ENCODE measurements around the gene SMIM32.

Gene SMIM32

DNA sequence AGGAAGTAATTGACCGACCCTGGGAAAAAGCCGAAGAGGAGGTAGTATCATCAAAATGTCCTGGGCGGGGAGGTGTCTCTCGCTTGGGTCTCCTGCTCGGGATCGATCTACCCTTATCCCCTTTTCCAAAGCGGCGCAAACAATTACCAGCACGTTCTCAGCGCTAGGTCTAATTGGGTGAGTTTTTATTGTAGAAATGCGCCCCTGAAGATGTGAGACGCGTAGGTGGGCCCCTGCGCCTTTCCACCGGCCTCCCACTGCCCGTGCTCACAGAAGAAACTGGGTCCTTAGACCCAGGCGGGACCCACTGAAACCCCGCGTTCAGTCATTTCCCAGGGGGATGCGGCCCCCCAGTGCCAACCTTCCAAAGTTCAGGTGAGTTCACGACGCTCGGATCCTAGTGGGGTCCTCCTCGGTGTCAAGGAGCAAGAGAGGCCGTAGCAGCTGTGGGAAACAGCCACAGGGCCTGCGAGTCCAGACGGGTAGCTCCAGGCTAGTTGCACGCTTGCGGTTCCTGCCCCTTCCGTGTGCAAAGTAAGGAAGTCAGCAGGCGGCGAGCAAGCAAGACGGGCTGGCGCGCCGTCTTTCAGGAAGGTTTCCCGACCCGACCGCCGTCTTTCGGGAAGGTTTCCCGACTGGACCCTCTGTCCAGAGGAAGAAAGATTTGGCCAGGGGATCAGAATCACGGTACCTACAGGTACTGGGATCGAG lies 1.5 kb downstream of the SMIM32 start:
- no peak for DNase-seq (ENCODE audit: low read depth)
- TF ChIP-seq, protein P1, sequence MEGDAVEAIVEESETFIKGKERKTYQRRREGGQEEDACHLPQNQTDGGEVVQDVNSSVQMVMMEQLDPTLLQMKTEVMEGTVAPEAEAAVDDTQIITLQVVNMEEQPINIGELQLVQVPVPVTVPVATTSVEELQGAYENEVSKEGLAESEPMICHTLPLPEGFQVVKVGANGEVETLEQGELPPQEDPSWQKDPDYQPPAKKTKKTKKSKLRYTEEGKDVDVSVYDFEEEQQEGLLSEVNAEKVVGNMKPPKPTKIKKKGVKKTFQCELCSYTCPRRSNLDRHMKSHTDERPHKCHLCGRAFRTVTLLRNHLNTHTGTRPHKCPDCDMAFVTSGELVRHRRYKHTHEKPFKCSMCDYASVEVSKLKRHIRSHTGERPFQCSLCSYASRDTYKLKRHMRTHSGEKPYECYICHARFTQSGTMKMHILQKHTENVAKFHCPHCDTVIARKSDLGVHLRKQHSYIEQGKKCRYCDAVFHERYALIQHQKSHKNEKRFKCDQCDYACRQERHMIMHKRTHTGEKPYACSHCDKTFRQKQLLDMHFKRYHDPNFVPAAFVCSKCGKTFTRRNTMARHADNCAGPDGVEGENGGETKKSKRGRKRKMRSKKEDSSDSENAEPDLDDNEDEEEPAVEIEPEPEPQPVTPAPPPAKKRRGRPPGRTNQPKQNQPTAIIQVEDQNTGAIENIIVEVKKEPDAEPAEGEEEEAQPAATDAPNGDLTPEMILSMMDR (IDR thresholded peaks at IDR 0.05; ENCODE audit: control insufficient read depth, extremely low read depth, insufficient read depth), result no peak
- no peak overlapping the region for H3K4me3 ChIP-seq (ENCODE audit: low read depth, low read length)

DNA sequence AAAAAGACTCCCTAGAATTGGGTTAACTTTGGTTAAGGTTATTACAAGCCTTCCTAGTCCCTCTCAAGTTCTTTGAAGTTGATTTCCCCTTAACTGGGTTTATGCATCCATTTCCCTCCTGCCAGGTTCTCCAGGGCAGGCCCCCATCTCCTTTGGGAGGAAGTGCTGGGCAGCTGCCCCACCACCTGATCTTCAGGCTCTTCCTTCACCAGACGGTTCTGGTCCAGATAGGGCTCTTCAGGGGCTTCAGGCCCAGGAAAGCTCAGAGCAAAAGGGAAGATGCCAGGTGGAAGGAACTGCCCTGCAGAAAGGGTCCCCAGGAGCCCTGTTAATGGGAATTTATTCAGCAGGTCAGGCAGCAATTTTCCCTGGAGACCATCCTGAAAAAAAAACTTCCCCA lies 2.1 kb downstream of the SMIM32 start:
- no peak overlapping the region for H3K4me3 ChIP-seq (ENCODE audit: low read depth, low read length)
- no peak for DNase-seq (ENCODE audit: low read depth)
- TF ChIP-seq, protein P1 (IDR thresholded peaks at IDR 0.05; ENCODE audit: control insufficient read depth, extremely low read depth, insufficient read depth), result no peak

DNA sequence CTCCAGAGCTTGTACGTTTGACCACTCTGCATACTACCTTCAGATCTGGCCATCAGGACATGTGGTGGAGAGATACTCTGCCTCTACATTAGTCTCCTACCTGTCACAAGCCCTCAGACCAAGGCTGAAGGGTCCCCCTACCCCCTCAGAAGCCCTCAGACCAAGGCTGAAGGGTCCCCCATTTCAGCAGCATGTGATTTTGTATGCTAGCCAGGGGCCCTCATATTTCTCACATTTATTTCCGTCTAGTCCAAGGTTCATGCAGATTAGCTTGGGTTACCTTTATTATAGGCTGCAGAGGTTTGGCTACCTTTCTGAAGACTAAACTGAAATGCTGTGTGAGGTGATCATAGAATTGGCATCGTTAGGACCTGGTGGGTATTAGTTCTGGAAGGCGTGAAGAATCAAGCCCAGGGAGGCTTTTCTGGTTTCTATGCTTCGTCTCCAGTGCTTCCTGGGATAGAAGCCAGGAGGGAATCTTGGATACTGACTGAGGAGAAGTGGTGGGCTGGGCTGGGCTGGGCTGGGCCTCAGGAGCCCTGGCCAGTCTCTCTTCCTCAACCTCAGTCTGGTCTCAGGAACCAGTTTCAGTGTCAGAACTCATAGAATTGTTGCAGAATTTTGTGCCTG lies 2.8 kb downstream of the SMIM32 start:
- no peak for DNase-seq (ENCODE audit: low read depth)
- no peak overlapping the region for H3K4me3 ChIP-seq (ENCODE audit: low read depth, low read length)
- TF ChIP-seq, protein P1 (IDR thresholded peaks at IDR 0.05; ENCODE audit: control insufficient read depth, extremely low read depth, insufficient read depth), result no peak

DNA sequence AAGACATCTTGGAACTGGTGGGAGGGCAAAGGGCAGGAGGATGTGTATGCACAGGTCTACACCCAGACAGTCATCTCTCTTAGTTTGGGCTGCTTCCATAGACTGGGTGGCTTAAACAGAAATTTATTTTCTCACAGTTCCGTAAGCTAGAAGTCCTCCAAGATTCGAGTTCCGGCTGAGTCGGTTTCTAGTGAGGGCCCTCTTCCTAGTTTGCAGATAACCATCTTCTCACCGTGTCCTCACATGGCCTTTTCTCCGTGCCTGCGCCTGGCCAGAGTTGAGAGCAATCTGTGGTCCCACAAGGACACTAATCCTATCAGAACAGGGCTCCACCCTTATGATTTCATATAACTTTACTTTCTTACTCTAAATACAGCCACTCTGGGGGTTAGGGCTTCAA lies 4.1 kb downstream of the SMIM32 start:
- DNase-seq (ENCODE audit: low read depth), result no peak
- TF ChIP-seq, protein P1 (IDR thresholded peaks at IDR 0.05; ENCODE audit: control insufficient read depth, extremely low read depth, insufficient read depth), result no peak
- H3K4me3 ChIP-seq (ENCODE audit: low read depth, low read length), result no peak overlapping the region

DNA sequence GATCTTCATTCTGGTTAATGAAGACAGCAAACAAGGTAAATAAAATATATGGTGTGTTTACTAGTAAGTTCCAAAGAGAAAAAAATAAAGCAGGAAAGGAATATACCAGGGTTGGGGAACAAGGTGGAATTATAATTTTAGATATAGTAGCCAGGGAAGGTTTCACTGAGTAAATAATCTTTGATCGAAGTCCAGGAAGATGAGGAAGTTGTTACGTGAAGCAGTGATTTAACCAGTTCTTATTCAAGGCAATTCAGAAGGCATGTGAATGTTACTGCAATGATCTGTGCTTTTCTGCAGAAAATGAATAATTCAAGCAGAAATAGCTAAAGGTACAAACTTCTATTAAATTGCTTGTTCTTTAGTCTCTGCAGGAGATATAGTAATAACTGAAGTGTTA lies 6.2 kb downstream of the SMIM32 start:
- no peak overlapping the region for H3K4me3 ChIP-seq (ENCODE audit: low read depth, low read length)
- no peak for DNase-seq (ENCODE audit: low read depth)
- TF ChIP-seq, protein P1 (IDR thresholded peaks at IDR 0.05; ENCODE audit: control insufficient read depth, extremely low read depth, insufficient read depth), result no peak

DNA sequence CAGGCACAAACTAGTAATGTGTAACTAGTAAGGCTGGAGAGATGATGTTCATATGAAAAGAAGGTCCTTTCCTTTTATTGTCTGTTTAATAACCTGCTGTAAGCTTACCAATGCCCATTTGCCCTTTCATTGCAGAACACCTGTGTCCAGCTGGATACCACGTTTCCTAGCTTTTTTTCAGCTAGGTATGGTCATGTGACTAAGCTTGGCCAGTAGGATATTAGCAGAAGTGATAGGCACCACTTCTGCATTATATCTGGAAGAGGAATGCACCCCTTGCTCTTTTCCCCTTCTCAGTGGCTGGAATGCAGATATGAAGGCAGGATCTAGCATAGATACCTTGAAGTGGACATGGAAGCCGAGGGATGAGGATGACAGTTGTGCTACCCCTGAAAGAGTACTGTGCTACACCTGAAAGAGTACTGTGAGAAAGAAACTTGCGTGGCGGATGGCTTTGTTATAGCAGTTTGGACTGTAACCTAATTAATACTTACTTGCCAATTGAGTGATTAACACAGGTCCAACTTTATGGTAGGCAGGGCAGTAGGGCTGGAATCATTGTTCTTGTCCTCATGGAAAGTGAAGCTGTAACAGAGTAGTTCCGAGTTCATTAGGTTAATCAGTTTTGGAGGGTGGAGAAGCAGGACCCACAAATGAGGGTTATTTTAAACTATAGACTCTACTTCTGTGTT lies 6.8 kb downstream of the SMIM32 start:
- TF ChIP-seq, protein P1 (IDR thresholded peaks at IDR 0.05; ENCODE audit: control insufficient read depth, extremely low read depth, insufficient read depth), result no peak
- no peak overlapping the region for H3K4me3 ChIP-seq (ENCODE audit: low read depth, low read length)

More for the DNA sequence above, 6.8 kb downstream of the SMIM32 start:
- DNase-seq (ENCODE audit: low read depth), result no peak

Data from LNCaP clone FGC (cell line).